HG03025 (cell line): ENCODE data around the gene TEX30.

ENCODE experiments used
- ATAC-seq: cut with Tn5 transposase; IDR thresholded peaks from one replicate; pipeline ENCODE4 v1.9.1; 2021; ENCODE audit warnings: mild to moderate bottlenecking, moderate library complexity; ENCODE audit not compliant: unreplicated experiment, low FRiP score

TEX30 gene

GRCh38 chr13:102721800-102722231, 51.8 kb downstream of the TEX30 start:
- no peak for ATAC-seq

- ATAC-seq: no peak
These were observed 54.8 kb downstream of the TEX30 start for GRCh38 chr13:102718746-102719145.
